ENCODE results near the gene MAP1LC3A.

MAP1LC3A gene

DNA sequence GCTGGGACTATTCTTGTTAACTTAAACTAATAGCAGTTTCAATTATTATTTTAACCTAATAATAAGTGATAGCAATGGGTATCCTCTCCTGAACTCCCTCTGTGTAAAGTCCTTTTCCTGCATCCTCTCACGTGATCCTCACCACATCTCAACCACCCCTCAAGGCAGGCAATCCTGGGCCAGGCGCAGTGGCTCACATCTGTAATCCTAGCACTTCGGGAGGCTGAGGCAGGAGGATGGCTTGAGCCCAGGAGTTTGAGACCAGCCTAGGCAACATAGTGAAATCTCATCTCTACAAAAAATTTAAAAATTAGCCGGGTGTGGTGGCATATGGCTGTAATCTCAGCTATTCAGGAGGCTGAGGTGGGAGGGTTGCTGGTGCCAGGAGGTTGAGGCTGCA is 23.7 kb downstream of the MAP1LC3A start:
- no peak for DNase-seq (ENCODE audit: low spot score)
- in situ Hi-C loops (cut with MboI; ENCODE audit: low sequenced_read_pairs, unreplicated experiment): no loop called here
- TF ChIP-seq, protein P1, sequence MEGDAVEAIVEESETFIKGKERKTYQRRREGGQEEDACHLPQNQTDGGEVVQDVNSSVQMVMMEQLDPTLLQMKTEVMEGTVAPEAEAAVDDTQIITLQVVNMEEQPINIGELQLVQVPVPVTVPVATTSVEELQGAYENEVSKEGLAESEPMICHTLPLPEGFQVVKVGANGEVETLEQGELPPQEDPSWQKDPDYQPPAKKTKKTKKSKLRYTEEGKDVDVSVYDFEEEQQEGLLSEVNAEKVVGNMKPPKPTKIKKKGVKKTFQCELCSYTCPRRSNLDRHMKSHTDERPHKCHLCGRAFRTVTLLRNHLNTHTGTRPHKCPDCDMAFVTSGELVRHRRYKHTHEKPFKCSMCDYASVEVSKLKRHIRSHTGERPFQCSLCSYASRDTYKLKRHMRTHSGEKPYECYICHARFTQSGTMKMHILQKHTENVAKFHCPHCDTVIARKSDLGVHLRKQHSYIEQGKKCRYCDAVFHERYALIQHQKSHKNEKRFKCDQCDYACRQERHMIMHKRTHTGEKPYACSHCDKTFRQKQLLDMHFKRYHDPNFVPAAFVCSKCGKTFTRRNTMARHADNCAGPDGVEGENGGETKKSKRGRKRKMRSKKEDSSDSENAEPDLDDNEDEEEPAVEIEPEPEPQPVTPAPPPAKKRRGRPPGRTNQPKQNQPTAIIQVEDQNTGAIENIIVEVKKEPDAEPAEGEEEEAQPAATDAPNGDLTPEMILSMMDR (IDR thresholded peaks at IDR 0.05; ENCODE audit: borderline replicate concordance, control extremely low read depth, extremely low read depth, insufficient read depth, missing control alignments): no peak

GRCh38 chr20:34582911-34583310 is 24.4 kb downstream of the MAP1LC3A start:
- no peak for DNase-seq (ENCODE audit: low spot score)
- TF ChIP-seq, protein P1 (IDR thresholded peaks at IDR 0.05; ENCODE audit: borderline replicate concordance, control extremely low read depth, extremely low read depth, insufficient read depth, missing control alignments): no peak
- in situ Hi-C loops (cut with MboI; ENCODE audit: low sequenced_read_pairs, unreplicated experiment): no loop called here

GRCh38 chr20:34583544-34583943 is 25.0 kb downstream of the MAP1LC3A start:
- TF ChIP-seq, protein P1 (IDR thresholded peaks at IDR 0.05; ENCODE audit: borderline replicate concordance, control extremely low read depth, extremely low read depth, insufficient read depth, missing control alignments): no peak
- no peak for DNase-seq (ENCODE audit: low spot score)
- in situ Hi-C loops (cut with MboI; ENCODE audit: low sequenced_read_pairs, unreplicated experiment): no loop called here

GRCh38 chr20:34585019-34585418 is 26.5 kb downstream of the MAP1LC3A start:
- in situ Hi-C loops (cut with MboI; ENCODE audit: low sequenced_read_pairs, unreplicated experiment): no loop called here
- TF ChIP-seq, protein P1 (IDR thresholded peaks at IDR 0.05; ENCODE audit: borderline replicate concordance, control extremely low read depth, extremely low read depth, insufficient read depth, missing control alignments): no peak

DNA sequence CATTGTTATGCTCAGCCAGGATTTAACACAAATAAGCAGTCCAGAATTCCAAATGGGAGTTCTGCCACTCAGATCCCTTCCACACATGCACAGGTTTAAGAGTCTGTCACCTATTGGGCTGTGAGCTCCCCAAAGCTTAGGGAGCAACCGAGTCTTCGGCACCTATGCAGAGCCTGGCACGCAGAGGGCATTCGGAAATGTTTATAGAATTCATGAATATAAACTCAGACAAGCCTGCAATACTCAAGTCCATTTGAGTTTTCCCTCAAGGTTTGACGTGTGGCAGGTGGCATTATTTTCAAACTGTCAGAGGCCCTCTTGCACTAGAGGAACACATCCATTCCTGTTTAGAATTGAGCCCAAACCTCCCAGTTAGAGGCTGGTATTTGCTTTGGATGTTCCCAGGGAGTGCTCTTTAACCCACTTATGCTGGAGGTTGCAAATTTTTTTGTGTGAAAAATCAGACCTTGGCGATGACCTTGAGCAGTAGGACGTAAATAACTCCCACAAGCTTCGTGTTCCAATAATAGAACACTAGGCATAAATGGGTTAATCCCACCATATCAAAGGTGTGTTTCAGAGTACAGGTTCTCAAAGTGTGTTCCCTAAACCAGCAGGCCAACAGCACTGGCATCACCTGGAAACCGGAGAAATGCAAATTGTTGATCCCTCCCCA is 28.1 kb downstream of the MAP1LC3A start:
- DNase-seq (ENCODE audit: low spot score): no peak
- in situ Hi-C loops (cut with MboI; ENCODE audit: low sequenced_read_pairs, unreplicated experiment): no loop called here
- TF ChIP-seq, protein P1 (IDR thresholded peaks at IDR 0.05; ENCODE audit: borderline replicate concordance, control extremely low read depth, extremely low read depth, insufficient read depth, missing control alignments): no peak

More at GRCh38 chr20:34585019-34585418, 26.5 kb downstream of the MAP1LC3A start:
- DNase-seq (ENCODE audit: low spot score): no peak

- DNase-seq (ENCODE audit: low spot score): no peak
- in situ Hi-C loops (cut with MboI; ENCODE audit: low sequenced_read_pairs, unreplicated experiment): no loop called here
- TF ChIP-seq, protein P1 (IDR thresholded peaks at IDR 0.05; ENCODE audit: borderline replicate concordance, control extremely low read depth, extremely low read depth, insufficient read depth, missing control alignments): no peak
Observed at GRCh38 chr20:34595377-34596184, 37.1 kb downstream of the MAP1LC3A start.

Measured in GM13976 (cell line).